Fibroblast of lung (primary cell): Measurements from ENCODE around the gene RASA3. TPM values are rescaled to one million over a fixed set of nuclear protein-coding genes. Genes with fewer than 3 reads are reported as not detected.

ENCODE experiments used
- DNase-seq, 2 donors: peaks; one replicate each; pipeline versions ENCODE4 v3.0.0 to v3.0.0-alpha.2; 2010; ENCODE audit warnings: low read depth in 2 of 2
- H2AFZ ChIP-seq: 2 replicates; pipeline ENCODE4 v1.5.1; 2012; ENCODE audit warnings: low read length, control low read depth, inconsistent platforms
- H3K27ac ChIP-seq: 2 replicates; pipeline ENCODE4 v1.5.1; 2011; ENCODE audit warnings: low read length, control low read depth; ENCODE audit not compliant: insufficient read depth
- H3K27me3 ChIP-seq: 2 replicates; pipeline ENCODE4 v1.5.1; 2011; ENCODE audit warnings: mild to moderate bottlenecking, low read length; ENCODE audit not compliant: control insufficient read depth, insufficient read depth
- H3K36me3 ChIP-seq: 2 replicates; pipeline ENCODE4 v1.5.1; 2011; ENCODE audit warnings: low read length; ENCODE audit not compliant: control insufficient read depth, insufficient read depth
- H3K4me1 ChIP-seq: 2 replicates; pipeline ENCODE4 v1.5.1; 2011; ENCODE audit warnings: low read length; ENCODE audit not compliant: control insufficient read depth, insufficient read depth; ENCODE audit errors: extremely low read depth
- H3K4me2 ChIP-seq: 2 replicates; pipeline ENCODE4 v1.5.1; 2011; ENCODE audit warnings: low read length, control low read depth; ENCODE audit not compliant: insufficient read depth; ENCODE audit errors: extremely low read depth
- H3K4me3 ChIP-seq, 4 experiments: fragments of 200-600 bp in 1 of 4; sonication (generic) in 1 of 4; replicated peaks in 1 of 4; 2 replicates each; pipeline ENCODE4 v1.5.1; 2011 to 2016; ENCODE audit warnings: low read length in 4 of 4, low read depth in 3 of 4, mild to moderate bottlenecking in 3 of 4, control low read depth in 2 of 4, inconsistent platforms in 1 of 4, mixed read lengths in 1 of 4; ENCODE audit not compliant: insufficient read depth in 1 of 4; ENCODE audit errors: control extremely low read depth in 1 of 4
- H3K79me2 ChIP-seq: 2 replicates; pipeline ENCODE4 v1.5.1; 2012; ENCODE audit warnings: mild to moderate bottlenecking, low read length, inconsistent platforms; ENCODE audit not compliant: control insufficient read depth, insufficient read depth
- H3K9ac ChIP-seq: 2 replicates; pipeline ENCODE4 v1.5.1; 2011; ENCODE audit warnings: mild to moderate bottlenecking, low read length, control low read depth; ENCODE audit not compliant: insufficient read depth
- H3K9me3 ChIP-seq: 2 replicates; pipeline ENCODE4 v1.5.1; 2012; ENCODE audit warnings: low read depth, low read length; ENCODE audit not compliant: control insufficient read depth, insufficient read depth
- H4K20me1 ChIP-seq: 2 replicates; pipeline ENCODE4 v1.5.1; 2011; ENCODE audit warnings: low read length; ENCODE audit not compliant: control insufficient read depth, insufficient read depth; ENCODE audit errors: extremely low read depth
- CTCF ChIP-seq, 2 donors: IDR thresholded peaks in 1 of 2; conservative IDR thresholded peaks in 1 of 2; 1 replicate in 1 of 2; 2 replicates in 1 of 2; pipeline ENCODE4 v1.5.1; 2011 to 2012; ENCODE audit warnings: low read length in 2 of 2, control low read depth in 1 of 2, inconsistent platforms in 1 of 2, low read depth in 1 of 2, mild to moderate bottlenecking in 1 of 2
- EZH2 ChIP-seq: IDR thresholded peaks from 2 replicates; pipeline ENCODE4 v1.5.1; 2012; ENCODE audit warnings: low read length, control low read depth, mild to moderate bottlenecking; ENCODE audit errors: missing control alignments
- polyA plus RNA-seq, 2 donors: library from polyadenylated mRNA; depleted of rRNA in 1 of 2; stranded (reverse) in 1 of 2; unstranded in 1 of 2; fragments of >200 nt; gene quantifications; 2 replicates each; pipeline ENCODE4 v1.2.1, GENCODE V29; 2011 to 2012; ENCODE audit warnings: missing spikeins in 1 of 2
- total RNA-seq: library from RNA; depleted of rRNA; stranded (reverse); fragments of >200 nt; gene quantifications from 2 replicates; pipeline ENCODE4 v1.2.1, GENCODE V29; 2014

RASA3 gene
- total and polyA plus RNA-seq, 2 donors (not counting 1 experiment from before 2014, with no cell fraction given): 26.6 to 31.1 TPM

- peaks cover 42% of the 10 kb centered on the region for H3K36me3 ChIP-seq
- TF ChIP-seq EZH2 (no peak), CTCF (conservative IDR thresholded peaks at IDR 0.05 in 1 of 2, IDR thresholded peaks at IDR 0.05 in 1 of 2; ENCODE audit: low read depth in 1 of 2, low read length in 2 of 2) (no peak)
- no peak overlapping the region for H3K9ac ChIP-seq
- no peaks in the 10 kb centered on the region for H3K79me2 ChIP-seq
- no peak for DNase-seq
- no peak overlapping the region for H3K4me2 ChIP-seq
- H3K9me3 ChIP-seq: no peaks in the 10 kb centered on the region
- H2AFZ ChIP-seq: no peak overlapping the region
- no peaks in the 10 kb centered on the region for H3K4me1 ChIP-seq
- no peaks in the 10 kb centered on the region for H3K27me3 ChIP-seq
- H3K27ac ChIP-seq: no peak overlapping the region
- no peak overlapping the region for H3K4me3 ChIP-seq
- no peaks in the 10 kb centered on the region for H4K20me1 ChIP-seq
These were observed 162.3 kb downstream of the RASA3 start for GRCh38 chr13:113969973-113970611.

- no peak overlapping the region for H3K9ac ChIP-seq
- H3K9me3 ChIP-seq: no peaks in the 10 kb centered on the region
- H3K4me2 ChIP-seq: no peak overlapping the region
- H4K20me1 ChIP-seq: no peaks in the 10 kb centered on the region
- no peaks in the 10 kb centered on the region for H3K79me2 ChIP-seq
- no peaks in the 10 kb centered on the region for H3K27me3 ChIP-seq
- no peak for TF ChIP-seq EZH2
- no peak for TF ChIP-seq CTCF (conservative IDR thresholded peaks at IDR 0.05 in 1 of 2, IDR thresholded peaks at IDR 0.05 in 1 of 2; ENCODE audit: low read depth in 1 of 2, low read length in 2 of 2)
- peaks cover 37% of the 10 kb centered on the region for H3K36me3 ChIP-seq
- no peak overlapping the region for H3K27ac ChIP-seq
- no peak for DNase-seq
- no peak overlapping the region for H3K4me3 ChIP-seq
- no peaks in the 10 kb centered on the region for H3K4me1 ChIP-seq
- H2AFZ ChIP-seq: no peak overlapping the region
These were observed 163.0 kb downstream of the RASA3 start for GRCh38 chr13:113969311-113969972.

GRCh38 chr13:113968463-113969310 is 163.7 kb downstream of the RASA3 start:
- Histone ChIP-seq H2AFZ (no peak overlapping the region), H3K27me3 (no peaks in the 10 kb centered on the region), H3K4me2 (no peak overlapping the region), H3K9ac (no peak overlapping the region), H3K9me3 (no peaks in the 10 kb centered on the region), H3K79me2 (no peaks in the 10 kb centered on the region), H3K27ac (no peak overlapping the region), H3K4me3 (no peak overlapping the region), H3K36me3 (peaks cover 37% of the 10 kb centered on the region), H4K20me1 (no peaks in the 10 kb centered on the region), H3K4me1 (no peaks in the 10 kb centered on the region)
- no peak for DNase-seq
- no peak for TF ChIP-seq EZH2
- TF ChIP-seq CTCF (conservative IDR thresholded peaks at IDR 0.05 in 1 of 2, IDR thresholded peaks at IDR 0.05 in 1 of 2; ENCODE audit: low read depth in 1 of 2, low read length in 2 of 2): no peak
